A549 (cell line): ENCODE results near the gene PPP1R12B. TPM values are rescaled to one million over a fixed set of nuclear protein-coding genes. Genes with fewer than 3 reads are reported as not detected.
"Not testable (repeated sequence)": the region's sequence is repeated elsewhere in the genome, so short reads cannot be mapped to it uniquely, and the experiment has no call there.

ENCODE experiments used
- ATAC-seq, 2 experiments: fragments of 200-7000 bp in 1 of 2; fragments of >200 bp in 1 of 2; cut with Nextera tagmentation in 1 of 2; cut with Tn5 transposase in 1 of 2; 3 replicates each; pipeline versions ENCODE4 v1.8.0 to v1.9.1; 2018 to 2020; ENCODE audit warnings: mild to moderate bottlenecking in 1 of 2, moderate library complexity in 1 of 2
- CTCF ChIA-PET: fragments of 300-600 bp; sonication (Branson Sonifier 250); formaldehyde crosslinking; extraction: SDS; loops from one replicate; lab custom pipeline; 2021; ENCODE audit warnings: antibody characterized with exemption, inconsistent platforms; lab: Yijun Ruan, JAX
- POLR2A ChIA-PET: fragments of 350-600 bp; formaldehyde crosslinking; extraction: SDS; loops from one replicate; lab custom pipeline; 2021; ENCODE audit warnings: antibody characterized with exemption, inconsistent platforms; lab: Yijun Ruan, JAX
- DNase-seq, 2 experiments: peaks; one replicate each; pipeline versions ENCODE4 v3.0.0 to v3.0.0-alpha.2; 2011 to 2016; ENCODE audit warnings: low read depth in 1 of 2, low spot score in 1 of 2
- FAIRE-seq: peaks from 2 replicates; lab custom pipeline; 2011; peaks lifted over from hg19 to GRCh38; lab: Jason Lieb, UNC
- H3K27ac ChIP-seq, 2 experiments: fragments of >200 bp; sonication (Bioruptor Twin); formaldehyde crosslinking; 3 replicates each; pipeline ENCODE4 v1.5.1; 2016 to 2017
- H3K4me1 ChIP-seq: fragments of >200 bp; sonication (Bioruptor Twin); formaldehyde crosslinking; 3 replicates; pipeline ENCODE4 v1.6.1; 2016
- H3K4me2 ChIP-seq: fragments of >200 bp; sonication (Bioruptor Twin); formaldehyde crosslinking; 3 replicates; pipeline ENCODE4 v1.6.1; 2016
- H3K4me3 ChIP-seq: fragments of >200 bp; sonication (Bioruptor Twin); formaldehyde crosslinking; 3 replicates; pipeline ENCODE4 v1.5.1; 2016
- H3K9me3 ChIP-seq: fragments of >200 bp; sonication (Bioruptor Twin); formaldehyde crosslinking; 3 replicates; pipeline ENCODE4 v1.6.1; 2016
- CBX8 ChIP-seq: fragments of 200-600 bp; sonication (generic); IDR thresholded peaks from 2 replicates; pipeline ENCODE4 v1.6.1; 2016
- CHD4 ChIP-seq: fragments of 200-600 bp; sonication (generic); IDR thresholded peaks from 2 replicates; pipeline ENCODE4 v1.6.1; 2016; ENCODE audit warnings: antibody characterized with exemption, mild to moderate bottlenecking, borderline replicate concordance
- ESRRA ChIP-seq: fragments of 150-350 bp; IDR thresholded peaks from 2 replicates; pipeline ENCODE4 v1.6.1; 2014; ENCODE audit warnings: mild to moderate bottlenecking, low read length, borderline replicate concordance
- FOXS1 ChIP-seq: fragments of 250-450 bp; sonication (Bioruptor Pico); IDR thresholded peaks from 2 replicates; pipeline ENCODE4 v1.5.0; 2020; ENCODE audit warnings: mild to moderate bottlenecking, moderate library complexity
- GATA3 ChIP-seq: IDR thresholded peaks from 2 replicates; pipeline ENCODE4 v1.6.1; 2012; ENCODE audit warnings: borderline replicate concordance
- MAFK ChIP-seq: fragments of 450-650 bp; IDR thresholded peaks from 2 replicates; pipeline ENCODE4 v1.6.1; 2014; ENCODE audit not compliant: partially characterized antibody
- NFE2L2 ChIP-seq: fragments of 150-350 bp; conservative IDR thresholded peaks from 2 replicates; pipeline ENCODE4 v1.6.1; 2014; ENCODE audit warnings: low read length
- PHF8 ChIP-seq: fragments of 200-600 bp; sonication (generic); IDR thresholded peaks from 2 replicates; pipeline ENCODE4 v1.6.1; 2016; ENCODE audit warnings: low read depth, mild to moderate bottlenecking, antibody characterized with exemption, moderate library complexity, borderline replicate concordance
- POLR2A ChIP-seq: IDR thresholded peaks from 2 replicates; pipeline ENCODE4 v1.6.1; 2012; ENCODE audit warnings: mild to moderate bottlenecking, low read length
- RAD21 ChIP-seq, 2 experiments: fragments of >200 bp in 1 of 2; sonication (Bioruptor Twin) in 1 of 2; formaldehyde crosslinking in 1 of 2; IDR thresholded peaks in 1 of 2; conservative IDR thresholded peaks in 1 of 2; 2 replicates in 1 of 2; 3 replicates in 1 of 2; pipeline ENCODE4 v1.6.1; 2012 to 2018; ENCODE audit warnings: inconsistent platforms in 1 of 2
- RCOR1 ChIP-seq: fragments of 150-350 bp; IDR thresholded peaks from 2 replicates; pipeline ENCODE4 v1.6.1; 2014; ENCODE audit warnings: antibody characterized with exemption, low read length, low read depth
- SREBF2 ChIP-seq: fragments of 450-650 bp; IDR thresholded peaks from 2 replicates; pipeline ENCODE4 v1.6.1; 2014; ENCODE audit warnings: mild to moderate bottlenecking, moderate library complexity
- TFCP2L1 ChIP-seq: fragments of 250-450 bp; sonication (Bioruptor Pico); IDR thresholded peaks from 2 replicates; pipeline ENCODE4 v1.5.0; 2021; ENCODE audit warnings: mild to moderate bottlenecking
- ZC3H11A ChIP-seq: fragments of 450-650 bp; IDR thresholded peaks from 2 replicates; pipeline ENCODE4 v1.6.1; 2014; ENCODE audit warnings: antibody characterized with exemption, mild to moderate bottlenecking
- WGBS: methylation state at CpG from one replicate; pipeline ENCODE4 v1.1.6; 2017; ENCODE audit errors: missing lambda C conversion rate; 5-methylcytosine and 5-hydroxymethylcytosine counted together
- polyA plus RNA-seq, 4 experiments: library from polyadenylated mRNA; depleted of rRNA in 3 of 4; stranded (reverse); fragments of >200 nt; fragmentation: RNase III in 1 of 4; extraction: RNeasy Plus Mini Kit Qiagen cat#74134 plus additional on column Dnase treatment in 1 of 4; gene quantifications; 2 replicates in 3 of 4; 3 replicates in 1 of 4; pipeline ENCODE4 v1.2.3, GENCODE V29; 2011 to 2017
- TF ChIP-seq, protein P1 (sequence below): IDR thresholded peaks from 2 replicates; pipeline ENCODE4 v1.6.1; 2012; ENCODE audit warnings: low read depth, borderline replicate concordance
- TF ChIP-seq, protein P2 (sequence below): fragments of >200 bp; sonication (Bioruptor Twin); formaldehyde crosslinking; IDR thresholded peaks from 2 replicates; pipeline ENCODE4 v1.6.1; 2016
- TF ChIP-seq, protein P3 (sequence below): fragments of >200 bp; sonication (Bioruptor Twin); formaldehyde crosslinking; IDR thresholded peaks from 3 replicates; pipeline ENCODE4 v1.6.1; 2016
- TF ChIP-seq, protein P4 (sequence below): fragments of 450-650 bp; IDR thresholded peaks from 2 replicates; pipeline ENCODE4 v1.6.1; 2014; ENCODE audit warnings: antibody characterized with exemption
- TF ChIP-seq, protein P5 (sequence below): fragments of 200-600 bp; sonication (generic); IDR thresholded peaks from 2 replicates; pipeline ENCODE4 v1.6.1; 2016; ENCODE audit warnings: antibody characterized with exemption, mild to moderate bottlenecking, moderate library complexity

The PPP1R12B gene
- polyA plus RNA-seq, 2 of the 4 experiments (the other 2 are of a cell fraction): 3.3 to 12.1 TPM

DNA sequence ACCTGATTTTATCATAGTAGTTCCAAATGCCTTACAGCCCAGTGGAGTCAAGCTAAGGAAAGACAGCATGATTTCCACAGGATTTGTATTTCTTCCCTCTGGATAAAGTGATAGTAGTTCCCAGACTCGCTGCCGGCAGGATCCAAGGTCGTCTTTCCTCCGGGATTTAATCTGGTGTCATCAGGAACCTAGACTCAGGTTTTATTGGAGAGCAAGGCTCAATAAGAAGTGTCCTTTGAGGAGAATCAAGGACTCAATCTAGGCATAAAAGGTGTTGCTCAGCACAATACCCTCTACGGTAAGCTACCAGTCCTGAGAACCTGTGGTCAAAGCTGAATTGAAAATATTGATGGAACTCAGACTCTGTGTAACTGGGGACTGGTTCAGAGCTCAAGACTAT is 191.1 kb downstream of the PPP1R12B start:
- FAIRE-seq, H3K27ac ChIP-seq, ATAC-seq, H3K9me3 ChIP-seq, H3K4me3 ChIP-seq, H3K4me1 ChIP-seq, POLR2A ChIA-PET, H3K4me2 ChIP-seq, DNase-seq: not testable (repeated sequence)
- CTCF ChIA-PET: interaction anchor here (1.6 kb wide), 1 partner anchor 38 kb away, joined by 3 read pairs; no protein-coding TSS in a partner anchor
- 94% methylated on average over 5 of the region's 5 CpGs for WGBS

DNA sequence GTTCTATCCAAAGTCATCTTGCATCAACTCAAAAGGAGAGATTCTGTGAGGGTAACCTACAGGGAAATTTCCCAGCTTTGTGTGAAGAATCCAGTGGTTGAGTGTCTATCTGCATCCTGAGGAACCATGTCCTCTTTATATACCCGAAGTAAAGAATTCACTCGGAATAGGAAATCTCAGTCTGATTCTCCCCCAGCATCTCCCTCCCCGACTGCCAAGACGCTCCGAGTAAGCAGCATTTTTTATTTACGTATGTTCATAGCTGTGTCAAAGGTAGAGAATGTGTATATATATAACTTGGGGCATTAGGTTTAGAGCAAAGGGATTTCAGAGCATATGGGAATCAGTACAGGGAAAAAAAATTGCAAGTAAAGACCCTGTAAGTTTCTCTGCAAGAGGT is 191.5 kb downstream of the PPP1R12B start:
- ChIA-PET POLR2A (no interaction called here), CTCF (interaction anchor here (1.6 kb wide), 1 partner anchor 37 kb away, joined by 3 read pairs; no protein-coding TSS in a partner anchor)
- TF ChIP-seq TFCP2L1 (CRISPR knock-in tag): no peak
- TF ChIP-seq, protein P1, sequence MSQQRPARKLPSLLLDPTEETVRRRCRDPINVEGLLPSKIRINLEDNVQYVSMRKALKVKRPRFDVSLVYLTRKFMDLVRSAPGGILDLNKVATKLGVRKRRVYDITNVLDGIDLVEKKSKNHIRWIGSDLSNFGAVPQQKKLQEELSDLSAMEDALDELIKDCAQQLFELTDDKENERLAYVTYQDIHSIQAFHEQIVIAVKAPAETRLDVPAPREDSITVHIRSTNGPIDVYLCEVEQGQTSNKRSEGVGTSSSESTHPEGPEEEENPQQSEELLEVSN: no peak
- TF ChIP-seq CHD4: no peak
- no peak for TF ChIP-seq POLR2A
- no peak for TF ChIP-seq CBX8
- no peak for TF ChIP-seq GATA3
- TF ChIP-seq, protein P2, sequence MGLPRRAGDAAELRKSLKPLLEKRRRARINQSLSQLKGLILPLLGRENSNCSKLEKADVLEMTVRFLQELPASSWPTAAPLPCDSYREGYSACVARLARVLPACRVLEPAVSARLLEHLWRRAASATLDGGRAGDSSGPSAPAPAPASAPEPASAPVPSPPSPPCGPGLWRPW: no peak
- no peak for TF ChIP-seq RCOR1
- TF ChIP-seq PHF8: no peak
- TF ChIP-seq ESRRA: no peak
- TF ChIP-seq, protein P3, sequence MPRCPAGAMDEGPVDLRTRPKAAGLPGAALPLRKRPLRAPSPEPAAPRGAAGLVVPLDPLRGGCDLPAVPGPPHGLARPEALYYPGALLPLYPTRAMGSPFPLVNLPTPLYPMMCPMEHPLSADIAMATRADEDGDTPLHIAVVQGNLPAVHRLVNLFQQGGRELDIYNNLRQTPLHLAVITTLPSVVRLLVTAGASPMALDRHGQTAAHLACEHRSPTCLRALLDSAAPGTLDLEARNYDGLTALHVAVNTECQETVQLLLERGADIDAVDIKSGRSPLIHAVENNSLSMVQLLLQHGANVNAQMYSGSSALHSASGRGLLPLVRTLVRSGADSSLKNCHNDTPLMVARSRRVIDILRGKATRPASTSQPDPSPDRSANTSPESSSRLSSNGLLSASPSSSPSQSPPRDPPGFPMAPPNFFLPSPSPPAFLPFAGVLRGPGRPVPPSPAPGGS: no peak
- TF ChIP-seq FOXS1 (CRISPR knock-in tag): no peak
- TF ChIP-seq, protein P4, sequence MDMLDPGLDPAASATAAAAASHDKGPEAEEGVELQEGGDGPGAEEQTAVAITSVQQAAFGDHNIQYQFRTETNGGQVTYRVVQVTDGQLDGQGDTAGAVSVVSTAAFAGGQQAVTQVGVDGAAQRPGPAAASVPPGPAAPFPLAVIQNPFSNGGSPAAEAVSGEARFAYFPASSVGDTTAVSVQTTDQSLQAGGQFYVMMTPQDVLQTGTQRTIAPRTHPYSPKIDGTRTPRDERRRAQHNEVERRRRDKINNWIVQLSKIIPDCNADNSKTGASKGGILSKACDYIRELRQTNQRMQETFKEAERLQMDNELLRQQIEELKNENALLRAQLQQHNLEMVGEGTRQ: no peak
- TF ChIP-seq, protein P5, sequence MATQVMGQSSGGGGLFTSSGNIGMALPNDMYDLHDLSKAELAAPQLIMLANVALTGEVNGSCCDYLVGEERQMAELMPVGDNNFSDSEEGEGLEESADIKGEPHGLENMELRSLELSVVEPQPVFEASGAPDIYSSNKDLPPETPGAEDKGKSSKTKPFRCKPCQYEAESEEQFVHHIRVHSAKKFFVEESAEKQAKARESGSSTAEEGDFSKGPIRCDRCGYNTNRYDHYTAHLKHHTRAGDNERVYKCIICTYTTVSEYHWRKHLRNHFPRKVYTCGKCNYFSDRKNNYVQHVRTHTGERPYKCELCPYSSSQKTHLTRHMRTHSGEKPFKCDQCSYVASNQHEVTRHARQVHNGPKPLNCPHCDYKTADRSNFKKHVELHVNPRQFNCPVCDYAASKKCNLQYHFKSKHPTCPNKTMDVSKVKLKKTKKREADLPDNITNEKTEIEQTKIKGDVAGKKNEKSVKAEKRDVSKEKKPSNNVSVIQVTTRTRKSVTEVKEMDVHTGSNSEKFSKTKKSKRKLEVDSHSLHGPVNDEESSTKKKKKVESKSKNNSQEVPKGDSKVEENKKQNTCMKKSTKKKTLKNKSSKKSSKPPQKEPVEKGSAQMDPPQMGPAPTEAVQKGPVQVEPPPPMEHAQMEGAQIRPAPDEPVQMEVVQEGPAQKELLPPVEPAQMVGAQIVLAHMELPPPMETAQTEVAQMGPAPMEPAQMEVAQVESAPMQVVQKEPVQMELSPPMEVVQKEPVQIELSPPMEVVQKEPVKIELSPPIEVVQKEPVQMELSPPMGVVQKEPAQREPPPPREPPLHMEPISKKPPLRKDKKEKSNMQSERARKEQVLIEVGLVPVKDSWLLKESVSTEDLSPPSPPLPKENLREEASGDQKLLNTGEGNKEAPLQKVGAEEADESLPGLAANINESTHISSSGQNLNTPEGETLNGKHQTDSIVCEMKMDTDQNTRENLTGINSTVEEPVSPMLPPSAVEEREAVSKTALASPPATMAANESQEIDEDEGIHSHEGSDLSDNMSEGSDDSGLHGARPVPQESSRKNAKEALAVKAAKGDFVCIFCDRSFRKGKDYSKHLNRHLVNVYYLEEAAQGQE: no peak
- no peak for TF ChIP-seq ZC3H11A
- no peak for TF ChIP-seq RAD21 (conservative IDR thresholded peaks at IDR 0.05 in 1 of 2, IDR thresholded peaks at IDR 0.05 in 1 of 2)
- TF ChIP-seq SREBF2: no peak
- TF ChIP-seq NFE2L2: no peak
- TF ChIP-seq MAFK: no peak
- FAIRE-seq (no peak), ATAC-seq (no peak), DNase-seq (no peak)
- Histone ChIP-seq H3K27ac (no peak overlapping the region), H3K9me3 (no peaks in the 10 kb centered on the region), H3K4me1 (0 out of 3 replicates have a peak, but pooled peaks cover 10% of the 10 kb centered on the region), H3K4me2 (no peak overlapping the region), H3K4me3 (no peak overlapping the region)
- 92% methylated on average over 6 of the region's 6 CpGs for WGBS
